Glomerular endothelial cell (primary cell): ENCODE measurements around the gene FAM185A. TPM values are rescaled to one million over a fixed set of nuclear protein-coding genes. Genes with fewer than 3 reads are reported as not detected.
"Not testable (repeated sequence)": the region's sequence is repeated elsewhere in the genome, so short reads cannot be mapped to it uniquely, and the experiment has no call there.

ENCODE experiments used
- DNase-seq: peaks from one replicate; pipeline ENCODE4 v3.0.0-alpha.2; 2011; ENCODE audit warnings: low read depth, low spot score; ENCODE audit errors: extremely low read depth
- total RNA-seq: library from RNA; depleted of rRNA; stranded (reverse); fragments of >200 nt; gene quantifications from 2 replicates; pipeline ENCODE4 v1.2.3, GENCODE V29; 2015

Gene FAM185A
- total RNA-seq, 1 donor from 2014 or later, result 4.6 TPM

GRCh38 chr7:102828286-102828685, 79.5 kb downstream of the FAM185A start:
- DNase-seq, result no peak

DNA sequence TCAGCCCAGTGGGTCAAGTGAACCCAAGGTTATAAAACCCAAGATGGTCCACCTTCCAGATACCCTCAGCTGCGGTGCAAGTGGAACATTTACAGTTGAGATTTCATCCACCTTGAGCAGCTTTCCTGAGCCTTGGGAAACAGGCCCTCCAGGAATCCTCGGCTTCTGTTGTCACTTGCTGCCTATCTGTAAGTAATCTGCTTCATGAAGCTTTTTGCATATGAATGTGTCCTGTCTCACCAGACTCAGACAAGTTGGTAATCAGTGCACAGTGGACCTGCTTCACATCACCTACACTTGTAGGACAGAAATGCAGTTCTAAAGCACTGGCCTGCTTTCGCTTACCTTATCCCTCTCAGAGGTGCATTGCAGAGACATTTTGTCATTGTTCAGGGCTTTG, 80.3 kb downstream of the FAM185A start:
- DNase-seq, result no peak

DNA sequence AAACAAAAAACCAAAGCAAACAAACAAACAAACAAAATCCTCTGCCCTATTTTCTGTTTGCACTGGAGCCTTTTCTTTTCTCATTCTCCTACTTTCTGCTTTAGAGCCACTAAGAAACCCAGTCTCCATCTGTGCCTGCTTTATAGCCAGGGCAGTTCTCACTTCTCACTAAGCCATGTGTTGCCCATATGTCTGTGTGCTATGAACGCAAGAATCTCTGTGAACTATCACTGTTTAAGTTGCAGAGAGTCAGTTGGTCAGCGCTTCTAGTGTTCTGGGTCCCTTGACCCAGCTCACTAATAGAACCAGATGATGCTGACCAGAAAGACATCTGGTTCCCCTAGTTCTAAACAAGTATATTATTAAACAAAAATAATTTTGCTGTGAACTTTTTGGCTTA, 81.4 kb downstream of the FAM185A start:
- DNase-seq, result no peak

DNA sequence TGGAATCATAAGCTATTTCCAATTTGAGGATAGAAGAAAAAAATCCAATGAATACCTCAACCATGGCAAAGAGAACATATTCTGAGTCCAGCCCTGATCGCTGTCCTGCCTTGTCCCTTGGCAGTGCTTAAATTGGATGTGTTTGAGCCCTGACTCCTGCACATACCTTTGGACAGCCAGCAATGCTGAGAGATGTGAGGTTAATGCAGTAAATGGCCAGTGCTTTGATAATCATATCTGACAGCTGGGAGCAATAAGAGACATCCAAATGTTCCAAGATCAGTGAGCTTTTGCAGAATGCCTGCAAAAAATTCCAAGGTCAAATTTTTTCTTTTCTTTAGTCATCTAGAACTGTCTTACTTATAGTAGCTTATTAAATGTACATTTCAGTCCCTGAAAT, 83.9 kb downstream of the FAM185A start:
- DNase-seq, result no peak

DNA sequence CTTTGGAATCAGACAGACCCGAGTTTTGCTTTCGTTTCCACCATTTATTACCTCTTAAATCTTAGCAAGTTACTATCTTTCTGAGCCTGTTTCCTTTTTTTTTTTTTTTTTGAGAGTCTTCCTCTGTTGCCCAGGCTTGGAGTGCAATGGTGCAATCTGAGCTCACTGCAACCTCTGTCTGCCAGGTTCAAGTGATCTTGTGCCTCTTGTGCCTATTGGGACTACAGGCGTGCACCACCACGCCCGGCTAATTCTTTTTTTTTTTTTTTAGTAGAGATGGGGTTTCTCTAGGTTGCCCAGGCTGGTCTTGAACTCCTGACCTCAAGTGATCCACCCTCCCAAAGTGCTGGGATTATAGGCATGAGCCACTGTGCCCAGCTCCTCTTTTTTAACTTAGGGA, 84.5 kb downstream of the FAM185A start:
- DNase-seq, result no peak

DNA sequence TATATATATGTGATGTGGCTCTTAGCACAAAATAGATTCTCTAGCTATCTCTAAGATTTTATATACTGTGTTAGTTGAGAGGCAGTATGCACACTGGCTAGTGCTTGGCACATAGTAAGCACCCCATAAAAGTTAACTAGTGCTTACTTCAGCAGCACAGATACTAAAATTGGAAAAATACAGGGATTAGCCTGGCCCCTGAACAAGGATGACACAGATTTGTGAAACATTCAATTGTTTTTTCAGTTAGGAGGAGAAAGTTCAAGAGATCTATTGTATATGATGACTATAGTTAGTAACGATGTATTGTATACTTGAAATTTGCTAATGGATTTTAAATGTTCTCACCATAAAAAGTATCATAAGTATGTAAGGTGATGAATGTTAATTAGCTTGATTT, 85.7 kb downstream of the FAM185A start:
- DNase-seq, result no peak

- no peak for DNase-seq
These were observed 86.2 kb downstream of the FAM185A start for GRCh38 chr7:102834999-102835398.

DNA sequence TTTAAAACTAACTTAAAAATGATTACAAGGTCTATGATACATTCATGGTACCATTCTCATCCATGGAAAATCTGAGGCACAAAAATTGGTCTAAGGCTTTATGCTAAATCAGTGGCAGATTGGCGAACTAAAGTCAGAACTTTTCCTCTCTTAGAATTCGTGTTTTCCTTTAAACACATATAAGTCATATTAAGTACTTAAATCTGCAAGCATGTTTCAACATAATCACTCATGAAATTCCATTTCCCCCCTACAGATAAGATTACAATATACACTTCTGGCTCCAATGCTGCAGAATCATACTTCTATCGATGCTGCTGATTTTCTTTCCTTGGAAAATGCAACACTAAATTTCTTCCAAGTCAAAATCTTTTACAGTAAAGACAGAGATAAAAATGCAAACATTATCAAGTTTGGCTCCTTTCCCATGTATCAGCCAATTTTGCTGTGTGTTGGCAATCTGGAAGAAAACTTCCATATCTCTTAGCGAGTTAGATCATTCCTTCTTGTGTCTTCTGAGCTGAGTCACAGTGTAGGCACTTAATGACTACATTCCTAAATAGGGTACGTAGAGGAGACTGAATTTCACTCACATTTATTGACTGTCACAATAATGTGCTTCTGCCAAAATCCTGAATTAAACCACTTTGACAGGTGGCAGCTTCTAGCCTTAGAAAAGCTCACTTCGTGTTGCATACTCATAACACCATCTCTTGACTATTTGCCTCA, 87.6 kb downstream of the FAM185A start:
- DNase-seq, result peak; percentile 64

GRCh38 chr7:102836977-102837376, 88.2 kb downstream of the FAM185A start:
- no peak for DNase-seq

DNA sequence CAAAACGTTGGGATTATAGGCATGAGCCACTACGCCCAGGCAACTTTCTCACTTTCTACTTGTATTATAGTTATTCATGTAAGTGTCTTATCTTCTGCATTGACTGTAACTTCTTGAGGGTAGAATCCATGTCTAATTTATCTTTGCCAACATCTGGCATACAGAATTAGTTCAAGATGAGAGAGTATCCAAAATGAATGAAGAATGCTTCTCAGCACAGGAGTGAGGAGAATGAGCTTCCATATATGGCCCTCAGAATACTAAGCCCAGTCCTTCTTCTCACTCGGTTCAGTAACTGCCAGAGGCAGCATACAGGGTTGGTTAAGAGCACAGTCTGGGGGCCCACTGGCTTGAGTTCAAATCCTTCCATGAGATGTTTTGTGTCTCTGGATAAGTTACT, 89.0 kb downstream of the FAM185A start:
- no peak for DNase-seq

DNA sequence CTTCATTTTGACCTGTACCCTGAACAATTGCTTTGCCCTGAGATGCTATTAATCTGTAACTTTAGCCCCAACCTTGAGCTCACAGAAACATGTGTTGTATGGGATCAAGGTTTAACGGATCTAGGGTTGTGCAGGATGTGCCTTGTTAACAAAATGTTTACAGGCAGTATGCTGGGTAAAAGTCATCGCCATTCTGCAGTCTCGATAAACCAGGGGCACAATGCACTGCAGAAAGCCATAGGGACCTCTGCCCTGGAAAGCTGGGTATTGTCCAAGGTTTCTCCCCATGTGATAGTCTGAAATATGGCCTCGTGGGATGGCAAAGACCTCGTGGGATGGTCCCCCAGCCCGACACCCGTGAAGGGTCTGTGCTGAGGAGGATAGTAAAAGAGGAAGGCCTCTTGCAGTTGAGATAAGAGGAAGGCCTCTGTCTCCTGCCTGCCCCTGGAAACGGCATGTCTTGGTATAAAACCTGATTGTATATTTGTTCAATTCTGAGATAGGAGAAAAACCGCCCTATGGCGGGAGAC, 89.8 kb downstream of the FAM185A start:
- DNase-seq, result not testable (repeated sequence)

GRCh38 chr7:102840404-102840803, 91.6 kb downstream of the FAM185A start:
- no peak for DNase-seq

DNA sequence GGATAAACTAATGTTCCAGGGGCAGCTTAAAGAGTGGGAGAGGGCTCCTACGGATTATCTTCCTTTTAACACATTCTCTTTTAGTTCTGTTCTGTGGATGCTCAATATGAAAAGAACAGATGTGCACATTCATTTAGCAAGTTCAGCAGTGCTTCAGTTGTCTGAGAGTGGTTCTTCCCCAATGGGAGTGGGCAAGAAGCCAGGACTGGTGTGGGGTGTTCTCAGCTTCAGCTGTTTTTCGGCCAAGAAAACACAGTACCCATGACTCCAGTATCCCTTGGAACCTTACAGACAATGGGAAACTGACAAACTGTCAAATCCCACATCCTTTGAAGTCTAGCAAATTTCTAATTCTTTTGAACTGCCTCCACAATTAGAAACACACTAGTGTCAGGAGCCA, 92.5 kb downstream of the FAM185A start:
- DNase-seq, result no peak

DNA sequence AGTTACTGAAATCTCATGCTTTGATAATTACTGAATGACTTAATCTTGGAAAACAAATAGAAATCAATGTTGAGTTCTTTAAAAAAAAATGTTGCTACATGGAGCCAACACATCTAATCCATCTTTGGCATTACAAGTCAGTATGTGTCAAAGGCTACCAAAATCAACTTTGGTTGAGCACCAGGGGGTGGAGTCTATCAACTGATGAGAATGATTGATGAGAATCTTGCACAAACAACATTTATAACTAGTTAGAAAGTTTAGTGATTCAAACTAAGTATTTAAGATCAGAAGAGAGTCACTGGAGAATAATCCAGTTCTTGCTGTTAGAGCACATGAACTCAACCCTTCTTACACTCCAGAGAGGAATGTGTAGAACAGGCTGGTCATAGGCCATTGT, 93.5 kb downstream of the FAM185A start:
- DNase-seq, result no peak

- DNase-seq, result no peak
These were observed 95.1 kb downstream of the FAM185A start for GRCh38 chr7:102843850-102844249.

GRCh38 chr7:102845346-102845745, 96.5 kb downstream of the FAM185A start:
- no peak for DNase-seq

DNA sequence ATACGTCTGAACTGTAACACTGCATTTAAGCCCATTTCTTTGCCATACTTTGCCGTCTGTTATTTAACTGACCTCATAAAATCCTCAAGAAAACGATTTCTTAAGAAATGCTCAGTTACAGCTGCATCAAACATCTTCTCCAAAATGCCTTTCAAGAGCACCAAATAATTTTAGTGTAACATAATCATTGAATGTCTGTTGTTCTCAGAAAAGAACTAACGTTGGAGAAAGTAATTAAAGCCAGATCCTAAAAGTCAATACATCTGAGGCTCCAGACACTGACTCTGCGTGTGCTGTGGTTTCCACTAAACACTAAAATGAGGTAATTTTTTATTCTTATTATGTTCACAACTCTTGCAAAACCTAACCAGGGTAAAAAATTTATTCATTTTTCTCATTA, 100.3 kb downstream of the FAM185A start:
- no peak for DNase-seq

DNA sequence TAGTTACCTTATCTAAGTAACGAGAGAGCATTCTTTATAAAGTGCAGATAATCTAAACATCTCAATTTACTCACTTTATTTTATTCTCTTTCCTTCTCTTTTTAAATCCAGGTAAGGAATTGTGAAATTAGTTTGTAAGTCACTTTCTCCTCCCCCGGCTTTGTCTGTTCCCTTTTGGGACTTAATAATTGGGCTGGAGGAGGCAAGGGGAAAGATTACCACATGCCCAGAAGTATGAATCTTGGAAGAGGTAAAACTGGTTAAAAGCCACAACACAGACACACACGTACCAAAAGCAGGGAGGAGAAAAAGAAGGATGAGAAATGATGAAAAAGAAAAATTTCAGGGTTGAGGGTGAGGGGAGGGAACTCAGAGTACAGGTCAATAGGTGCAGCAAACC, 100.7 kb downstream of the FAM185A start:
- DNase-seq, result no peak

DNA sequence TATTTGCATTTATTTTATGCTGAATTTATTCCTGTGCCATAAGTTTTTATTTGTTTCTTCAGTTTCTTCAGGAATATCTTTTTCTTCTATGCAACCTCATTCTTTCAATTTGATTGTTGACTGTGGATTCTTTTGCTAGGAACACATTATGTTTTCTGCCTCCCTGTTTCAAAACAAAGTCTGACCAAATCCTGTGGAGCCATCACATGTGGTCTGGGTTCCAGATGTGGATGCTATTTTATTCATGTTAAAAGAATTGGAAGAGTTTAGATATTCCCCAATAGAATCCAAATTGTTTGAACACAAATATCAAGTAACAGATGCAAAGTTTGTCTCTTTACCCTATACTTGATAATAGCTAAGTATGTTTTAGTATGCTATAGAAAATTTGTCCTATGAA, 107.2 kb downstream of the FAM185A start:
- DNase-seq, result no peak
